ENCODE measurements around the gene RNF152.
"Not testable (repeated sequence)": the region's sequence is repeated elsewhere in the genome, so short reads cannot be mapped to it uniquely, and the experiment has no call there.

RNF152 gene

GRCh38 chr18:61808286-61808685, 84.5 kb downstream of the RNF152 start:
- DNase-seq: no peak

GRCh38 chr18:61803393-61803792, 89.4 kb downstream of the RNF152 start:
- DNase-seq: no peak

GRCh38 chr18:61797696-61798590, 94.9 kb downstream of the RNF152 start:
- no peak for DNase-seq

GRCh38 chr18:61791031-61791430, 101.8 kb downstream of the RNF152 start:
- no peak for DNase-seq

- not testable (repeated sequence) for DNase-seq
Measured at GRCh38 chr18:61787011-61787670, 105.7 kb downstream of the RNF152 start.

GRCh38 chr18:61785588-61785987, 107.2 kb downstream of the RNF152 start:
- DNase-seq: no peak

- no peak for DNase-seq
Measured at GRCh38 chr18:61784834-61785233, 108.0 kb downstream of the RNF152 start.

- no peak for DNase-seq
Measured at GRCh38 chr18:61782545-61782944, 110.3 kb downstream of the RNF152 start.

GRCh38 chr18:61776201-61776600, 116.6 kb downstream of the RNF152 start:
- DNase-seq: not testable (repeated sequence)

GRCh38 chr18:61774846-61775245, 118.0 kb downstream of the RNF152 start:
- no peak for DNase-seq

- DNase-seq: no peak
Measured at GRCh38 chr18:61772293-61772848, 120.4 kb downstream of the RNF152 start.

GRCh38 chr18:61771861-61772260, 120.9 kb downstream of the RNF152 start:
- no peak for DNase-seq

GRCh38 chr18:61770279-61770678, 122.5 kb downstream of the RNF152 start:
- no peak for DNase-seq

GRCh38 chr18:61766266-61766884, 126.4 kb downstream of the RNF152 start:
- DNase-seq: no peak

GRCh38 chr18:61765097-61765496, 127.7 kb downstream of the RNF152 start:
- no peak for DNase-seq

- no peak for DNase-seq
Measured at GRCh38 chr18:61764381-61764780, 128.4 kb downstream of the RNF152 start.

- no peak for DNase-seq
Measured at GRCh38 chr18:61761875-61762274, 130.9 kb downstream of the RNF152 start.

Measured in NCI-H748 treated with DMSO at 0.1 percent for 48 hours (cell line).